ENCODE results near the gene AMER3. TPM values are rescaled to one million over a fixed set of nuclear protein-coding genes. Genes with fewer than 3 reads are reported as not detected.

The AMER3 gene
- total and polyA plus RNA-seq, 2 of the 8 experiments (the other 6 are each of a cell fraction or from before 2014, with no cell fraction given), result 0.15 to 0.19 TPM

GRCh38 chr2:130766711-130767407 is 11.5 kb downstream of the AMER3 start:
- H2BK15ac ChIP-seq (ENCODE audit: low read length), result no peak overlapping the region
- H2BK5ac ChIP-seq (ENCODE audit: low read depth, low read length), result no peak overlapping the region
- H3K14ac ChIP-seq (ENCODE audit: insufficient read length), result no peak overlapping the region
- no peaks in the 10 kb centered on the region for H3K27me3 ChIP-seq (replicated peaks in 1 of 4; ENCODE audit: control insufficient read depth in 3 of 4, extremely low read depth in 1 of 4, insufficient read depth in 3 of 4, low read length in 3 of 4)
- no peaks in the 10 kb centered on the region for H3K79me2 ChIP-seq (ENCODE audit: control insufficient read depth in 1 of 2, insufficient read depth in 2 of 2, low read length in 2 of 2)
- H3K18ac ChIP-seq (ENCODE audit: extremely low read depth, low read length), result no peak overlapping the region
- POLR2A ChIA-PET (ENCODE audit: partially characterized antibody), result no interaction called here
- no peaks in the 10 kb centered on the region for H3K4me1 ChIP-seq (replicated peaks in 1 of 4; ENCODE audit: control insufficient read depth in 3 of 4, insufficient read depth in 4 of 4, low read length in 3 of 4)
- no peak overlapping the region for H2AFZ ChIP-seq (ENCODE audit: low read length)
- H3K79me1 ChIP-seq (ENCODE audit: low read depth, low read length), result no peaks in the 10 kb centered on the region
- H3K27ac ChIP-seq (ENCODE audit: low read depth, low read length), result no peak overlapping the region
- DNase-seq (ENCODE audit: low read depth in 1 of 2, low spot score in 2 of 2) (no peak), FAIRE-seq (no peak)
- no peak overlapping the region for H4K91ac ChIP-seq (replicated peaks; ENCODE audit: insufficient read length, low read length)
- no peak overlapping the region for H4K5ac ChIP-seq (ENCODE audit: insufficient read length, low read depth, low read length)
- no peak overlapping the region for H3K23ac ChIP-seq (ENCODE audit: insufficient read length)
- no peaks in the 10 kb centered on the region for H3K9me3 ChIP-seq (ENCODE audit: insufficient read depth in 2 of 2, low read depth in 1 of 2, low read length in 1 of 2)
- H2AK5ac ChIP-seq (ENCODE audit: low read depth, low read length), result no peak overlapping the region
- H3K9ac ChIP-seq (replicated peaks in 1 of 4; ENCODE audit: extremely low read depth in 1 of 4, low read depth in 3 of 4, low read length in 3 of 4), result no peak overlapping the region
- H4K8ac ChIP-seq (ENCODE audit: extremely low read depth, insufficient read depth, low read length), result no peak overlapping the region
- no peaks in the 10 kb centered on the region for H3K23me2 ChIP-seq (ENCODE audit: low read depth, low read length)
- no peak overlapping the region for H2BK120ac ChIP-seq (replicated peaks; ENCODE audit: low read depth, low read length)
- H2BK12ac ChIP-seq (ENCODE audit: low read depth, low read length), result no peak overlapping the region
- H4K20me1 ChIP-seq (replicated peaks in 1 of 2; ENCODE audit: control insufficient read depth in 1 of 2, insufficient read depth in 2 of 2, low read length in 2 of 2), result no peaks in the 10 kb centered on the region
- 90% methylated on average over 12 of the region's 12 CpGs; no CpG with 5 or more reads in 1 of the 2 experiments for whole genome bisulfite sequencing, 2 experiments (ENCODE audit: extremely low coverage in 1 of 2, insufficient coverage in 1 of 2, insufficient read length in 1 of 2, insufficient replicate concordance in 2 of 2, low coverage in 1 of 2, low lambda C conversion rate in 2 of 2, missing lambda C conversion rate in 1 of 2)
- no peak overlapping the region for H3K4me2 ChIP-seq (ENCODE audit: insufficient read depth in 1 of 2, low read depth in 2 of 2, low read length in 2 of 2)
- H2BK20ac ChIP-seq (ENCODE audit: low read length), result no peak overlapping the region
- no peak overlapping the region for H3K4me3 ChIP-seq (ENCODE audit: extremely low read depth in 1 of 4, insufficient read depth in 2 of 4, low read depth in 3 of 4, low read length in 4 of 4)
- CTCF ChIA-PET (ENCODE audit: partially characterized antibody), result interaction anchor here (0.9 to 2.8 kb wide), 3 partner anchors 12 to 307 kb away, joined by 3 to 6 read pairs (median 6); partner anchors contain the start of gene AMER3
- H3K4ac ChIP-seq (replicated peaks; ENCODE audit: insufficient read length, low read depth, low read length), result no peak overlapping the region
- no peak overlapping the region for H3K56ac ChIP-seq (replicated peaks; ENCODE audit: insufficient read length, low read depth, low read length)
- no peaks in the 10 kb centered on the region for H3K36me3 ChIP-seq (ENCODE audit: control insufficient read depth in 2 of 4, insufficient read depth in 4 of 4, low read length in 3 of 4)
- TF ChIP-seq RBBP5 (IDR thresholded peaks at IDR 0.05; ENCODE audit: borderline replicate concordance, low read depth, low read length), result no peak
- TF ChIP-seq BACH1 (IDR thresholded peaks at IDR 0.05; ENCODE audit: low read length), result no peak
- TF ChIP-seq PHF8 (conservative IDR thresholded peaks at IDR 0.05; ENCODE audit: low read depth, low read length), result no peak
- no peak for TF ChIP-seq POLR2A (IDR thresholded peaks at IDR 0.05; ENCODE audit: control extremely low read depth in 1 of 2, low read depth in 2 of 2, low read length in 2 of 2)
- no peak for TF ChIP-seq HDAC2 (IDR thresholded peaks at IDR 0.05; ENCODE audit: borderline replicate concordance in 1 of 2, low read depth in 2 of 2, low read length in 2 of 2)
- no peak for TF ChIP-seq SIRT6 (IDR thresholded peaks at IDR 0.05; ENCODE audit: low read length)
- no peak for TF ChIP-seq CREB1 (IDR thresholded peaks at IDR 0.05)
- TF ChIP-seq MAFK (IDR thresholded peaks at IDR 0.05; ENCODE audit: low read depth, low read length), result no peak
- TF ChIP-seq CHD2 (IDR thresholded peaks at IDR 0.05; ENCODE audit: low read length), result no peak
- TF ChIP-seq KDM1A (IDR thresholded peaks at IDR 0.05; ENCODE audit: borderline replicate concordance, low read length), result no peak
- no peak for TF ChIP-seq SUZ12 (IDR thresholded peaks at IDR 0.05; ENCODE audit: low read length)
- TF ChIP-seq CTBP2 (IDR thresholded peaks at IDR 0.05; ENCODE audit: borderline replicate concordance, insufficient read depth, insufficient read length, low read length), result no peak
- TF ChIP-seq, protein P1, sequence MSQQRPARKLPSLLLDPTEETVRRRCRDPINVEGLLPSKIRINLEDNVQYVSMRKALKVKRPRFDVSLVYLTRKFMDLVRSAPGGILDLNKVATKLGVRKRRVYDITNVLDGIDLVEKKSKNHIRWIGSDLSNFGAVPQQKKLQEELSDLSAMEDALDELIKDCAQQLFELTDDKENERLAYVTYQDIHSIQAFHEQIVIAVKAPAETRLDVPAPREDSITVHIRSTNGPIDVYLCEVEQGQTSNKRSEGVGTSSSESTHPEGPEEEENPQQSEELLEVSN (IDR thresholded peaks at IDR 0.05), result no peak

All from H1 (cell line).